ENCODE data around the gene ANTXR2. TPM values are rescaled to one million over a fixed set of nuclear protein-coding genes. Genes with fewer than 3 reads are reported as not detected.

ANTXR2 gene
- total and polyA plus RNA-seq, 11 donors = 7.0 to 76.7 (median 46.6) TPM

DNA sequence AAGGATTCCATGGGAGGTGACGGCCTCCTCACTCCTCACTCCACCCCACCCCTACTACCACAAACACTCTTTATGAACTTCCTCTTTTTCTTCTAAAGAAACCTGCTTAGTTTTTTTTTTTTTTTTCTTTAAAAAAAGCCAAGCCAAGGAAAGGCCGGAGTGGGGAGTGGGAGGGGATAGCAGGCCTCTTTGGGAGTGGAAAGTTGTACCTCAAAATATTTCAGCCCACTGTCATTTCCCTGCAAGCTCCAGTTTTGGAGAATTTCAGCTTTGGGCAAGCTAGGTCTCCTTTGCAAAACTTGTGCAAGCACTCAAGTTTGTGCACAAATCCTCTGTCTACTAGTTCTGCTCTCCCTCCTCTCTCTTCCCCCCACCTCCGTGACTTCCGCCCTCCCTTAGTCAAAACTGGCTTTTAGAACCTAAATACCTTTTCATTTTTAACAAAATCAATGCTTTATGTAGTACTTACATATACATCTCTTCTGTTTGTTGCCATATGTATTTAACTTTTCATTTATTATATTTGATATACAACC lies 512 bp upstream of the ANTXR2 start:
- peak overlapping the region; percentile 86 to 99 (median 93) for H3K27ac ChIP-seq

DNA sequence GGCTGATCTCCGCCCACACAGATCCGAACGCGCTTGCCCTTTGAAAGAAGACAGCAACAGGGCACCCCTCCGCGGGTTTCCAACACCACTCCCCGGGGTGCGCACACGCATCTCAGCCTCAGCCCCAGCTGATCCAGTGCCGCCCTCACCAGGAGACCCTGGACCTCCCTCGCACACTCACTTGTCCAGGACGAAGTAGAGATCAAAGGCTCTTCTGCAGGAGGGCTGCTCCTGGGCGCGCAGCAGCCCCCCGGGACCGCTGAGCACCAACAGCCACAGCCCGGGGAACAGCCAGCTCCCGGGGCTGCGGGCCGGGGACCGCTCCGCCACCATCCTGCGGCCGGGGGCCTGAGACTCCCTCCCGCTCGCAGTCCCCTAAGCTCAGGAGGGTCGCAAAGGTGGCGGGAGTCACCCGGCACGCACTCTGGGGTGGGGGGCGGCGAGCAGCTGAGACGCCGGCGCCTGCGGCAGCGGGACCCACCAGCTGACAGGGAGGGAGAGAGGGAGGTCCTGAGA lies 743 bp downstream of the ANTXR2 start:
- H3K9me3 ChIP-seq = no peaks in the 10 kb centered on the region
- H3K36me3 ChIP-seq = peaks cover 0 to 24% (median 14%) of the 10 kb centered on the region in 9 donors
- H3K4me3 ChIP-seq = peak overlapping the region; percentile 50 to 96 (median 92)
- H3K4me1 ChIP-seq = peaks cover 0 to 70% (median 16%) of the 10 kb centered on the region in 12 donors
- WGBS, 4 donors = 0 to 1% (median 1%) methylated on average over 10 to 37 of the region's 37 CpGs
- no peak for TF ChIP-seq POLR2A (IDR thresholded peaks at IDR 0.05)
- TF ChIP-seq, protein P1, sequence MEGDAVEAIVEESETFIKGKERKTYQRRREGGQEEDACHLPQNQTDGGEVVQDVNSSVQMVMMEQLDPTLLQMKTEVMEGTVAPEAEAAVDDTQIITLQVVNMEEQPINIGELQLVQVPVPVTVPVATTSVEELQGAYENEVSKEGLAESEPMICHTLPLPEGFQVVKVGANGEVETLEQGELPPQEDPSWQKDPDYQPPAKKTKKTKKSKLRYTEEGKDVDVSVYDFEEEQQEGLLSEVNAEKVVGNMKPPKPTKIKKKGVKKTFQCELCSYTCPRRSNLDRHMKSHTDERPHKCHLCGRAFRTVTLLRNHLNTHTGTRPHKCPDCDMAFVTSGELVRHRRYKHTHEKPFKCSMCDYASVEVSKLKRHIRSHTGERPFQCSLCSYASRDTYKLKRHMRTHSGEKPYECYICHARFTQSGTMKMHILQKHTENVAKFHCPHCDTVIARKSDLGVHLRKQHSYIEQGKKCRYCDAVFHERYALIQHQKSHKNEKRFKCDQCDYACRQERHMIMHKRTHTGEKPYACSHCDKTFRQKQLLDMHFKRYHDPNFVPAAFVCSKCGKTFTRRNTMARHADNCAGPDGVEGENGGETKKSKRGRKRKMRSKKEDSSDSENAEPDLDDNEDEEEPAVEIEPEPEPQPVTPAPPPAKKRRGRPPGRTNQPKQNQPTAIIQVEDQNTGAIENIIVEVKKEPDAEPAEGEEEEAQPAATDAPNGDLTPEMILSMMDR (IDR thresholded peaks at IDR 0.05) = no peak
- DNase-seq = peak; percentile 49 to 66 (median 53)
- peak in 3 of 4 donors; percentile 51 to 61 (median 54) for ATAC-seq
- H3K27ac ChIP-seq = peak overlapping the region; percentile 86 to 99 (median 93)
- H3K27me3 ChIP-seq = no peaks in the 10 kb centered on the region
- intact Hi-C loops (cut with DNase I) = loop anchor here in 9 of 10 donors (2.0 to 10.0 kb wide), 9 partner anchors 35 to 1117 kb away; partner anchors contain the start of gene PRDM8 (in 1 of the 9)

More for the DNA sequence above, 512 bp upstream of the ANTXR2 start:
- Histone ChIP-seq H3K27me3 (no peaks in the 10 kb centered on the region), H3K36me3 (peaks cover 0 to 11% (median 9%) of the 10 kb centered on the region in 9 donors), H3K4me3 (peak overlapping the region in 11 of 12 donors; percentile 50 to 96 (median 94)), H3K9me3 (no peaks in the 10 kb centered on the region), H3K4me1 (peaks cover 0 to 77% (median 16%) of the 10 kb centered on the region in 12 donors)
- ATAC-seq (no peak), DNase-seq (peak in 1 of 5 donors; percentile 60)
- TF ChIP-seq, protein P1 (IDR thresholded peaks at IDR 0.05) = no peak
- no peak for TF ChIP-seq POLR2A (IDR thresholded peaks at IDR 0.05)
- intact Hi-C loops (cut with DNase I) = loop anchor here in 9 of 10 donors (2.0 to 10.0 kb wide), 9 partner anchors 36 to 1119 kb away; partner anchors contain the start of gene PRDM8 (in 1 of the 9)
- WGBS, 4 donors = 35 to 44% (median 35%) methylated on average over 4 of the region's 4 CpGs

DNA sequence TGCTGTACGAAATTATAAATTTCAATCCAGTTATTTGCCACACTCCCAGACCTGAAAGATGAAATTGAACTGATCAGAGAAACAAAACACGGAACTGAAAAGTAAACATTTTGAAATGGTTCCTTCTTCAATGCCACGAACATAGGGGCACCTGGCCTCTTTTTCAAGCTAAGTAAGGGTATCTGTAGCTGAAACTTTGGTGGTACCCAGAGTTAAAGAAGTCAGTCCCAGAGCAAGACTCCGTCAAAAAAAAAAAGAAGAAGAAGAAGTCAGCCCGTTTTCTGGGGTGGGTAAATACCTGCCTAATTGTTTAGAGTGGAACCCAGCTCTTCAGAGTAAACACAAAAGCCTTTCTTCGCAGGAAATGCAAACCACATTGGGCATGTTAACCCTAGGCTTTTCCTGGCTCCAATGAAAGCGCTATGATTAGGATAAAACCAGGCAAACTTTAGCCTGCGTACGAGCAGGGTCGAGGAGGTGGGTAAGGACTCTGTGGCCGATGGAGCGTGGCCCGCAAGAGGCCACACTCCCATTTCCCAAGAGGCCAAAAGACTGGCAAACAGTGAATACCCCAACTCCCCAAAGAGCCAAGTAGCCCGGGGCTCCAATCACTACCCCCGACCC lies 1.3 kb downstream of the ANTXR2 start:
- no peak for TF ChIP-seq POLR2A (IDR thresholded peaks at IDR 0.05)
- TF ChIP-seq, protein P1 (IDR thresholded peaks at IDR 0.05) = no peak
- Histone ChIP-seq H3K27ac (peak overlapping the region in 11 of 12 donors; percentile 86 to 99 (median 92)), H3K4me3 (peak overlapping the region; percentile 50 to 96 (median 92)), H3K36me3 (peaks cover 0 to 29% (median 20%) of the 10 kb centered on the region in 9 donors), H3K27me3 (no peaks in the 10 kb centered on the region), H3K4me1 (peaks cover 0 to 65% (median 15%) of the 10 kb centered on the region in 12 donors), H3K9me3 (no peaks in the 10 kb centered on the region)
- peak in 1 of 4 donors; percentile 1 for ATAC-seq
- WGBS, 4 donors = 9 to 15% (median 14%) methylated on average over 13 to 15 of the region's 15 CpGs
- peak in 1 of 5 donors; percentile 21 for DNase-seq
- intact Hi-C loops (cut with DNase I) = loop anchor here in 9 of 10 donors (2.0 to 10.0 kb wide), 9 partner anchors 34 to 1117 kb away; partner anchors contain the start of gene PRDM8 (in 1 of the 9)

All from heart left ventricle (tissue), 16 donors.